K562 (cell line): ENCODE data around the gene GLTP. TPM values are rescaled to one million over a fixed set of nuclear protein-coding genes. Genes with fewer than 3 reads are reported as not detected.

ENCODE experiments used
- ATAC-seq: fragments of 200-7000 bp; cut with Tn5 transposase; 3 replicates; pipeline ENCODE4 v1.9.1; 2020; ENCODE audit warnings: moderate library complexity
- BruUV-seq: library from RNA; stranded (reverse); fragments of 400-500 nt; replicated peaks from 2 replicates; lab custom pipeline; 2021; lab: Mats Ljungman, UMichigan
- CTCF ChIA-PET: fragments of 300-600 bp; formaldehyde crosslinking; extraction: SDS; loops from one replicate; lab custom pipeline; 2021; ENCODE audit warnings: low intra/inter-chr PET ratio; lab: Yijun Ruan, JAX
- POLR2A ChIA-PET: fragments of 300-600, 350-650 bp; sonication (Branson Sonifier 250); formaldehyde crosslinking; extraction: SDS; loops from one replicate; lab custom pipeline; 2021; ENCODE audit warnings: antibody characterized with exemption, inconsistent platforms; lab: Yijun Ruan, JAX
- DNase-seq, 4 experiments: peaks; one replicate each; pipeline versions ENCODE4 v3.0.0 to v3.0.0-alpha.2; 2011 to 2018; ENCODE audit warnings: low spot score in 3 of 4, mixed read lengths in 3 of 4; ENCODE audit errors: extremely low read depth in 1 of 4
- FAIRE-seq: peaks from 2 replicates; lab custom pipeline; 2011; peaks lifted over from hg19 to GRCh38; lab: Jason Lieb, UNC
- H2AFZ ChIP-seq: 2 replicates; pipeline ENCODE4 v1.6.0; 2011; ENCODE audit warnings: low read depth, low read length, control low read depth, inconsistent platforms
- H3K27ac ChIP-seq: fragments of 200-600 bp; 3 replicates; pipeline ENCODE4 v1.8.0; 2011; ENCODE audit warnings: low read depth, mild to moderate bottlenecking, control low read depth, inconsistent platforms, low read length, moderate library complexity, mixed read lengths; ENCODE audit errors: extremely low read depth
- H3K27me3 ChIP-seq, 2 experiments: fragments of 300-600 bp in 1 of 2; 2 replicates in 1 of 2; 3 replicates in 1 of 2; pipeline versions ENCODE4 v1.6.0 to v1.8.0; 2011; ENCODE audit warnings: inconsistent platforms in 2 of 2, low read length in 2 of 2, mild to moderate bottlenecking in 1 of 2, mixed read lengths in 1 of 2, moderate library complexity in 1 of 2; ENCODE audit not compliant: control insufficient read depth in 2 of 2, insufficient read depth in 2 of 2
- H3K36me3 ChIP-seq: fragments of 300-600 bp; 3 replicates; pipeline ENCODE4 v1.8.0; 2011; ENCODE audit warnings: mild to moderate bottlenecking, low read length, inconsistent platforms; ENCODE audit not compliant: control insufficient read depth, insufficient read depth
- H3K4me1 ChIP-seq, 2 experiments: fragments of 200-600 bp in 1 of 2; replicated peaks in 1 of 2; 2 replicates in 1 of 2; 3 replicates in 1 of 2; pipeline versions ENCODE4 v1.5.1 to v1.8.0; 2011; ENCODE audit warnings: inconsistent platforms in 2 of 2, low read length in 2 of 2, mild to moderate bottlenecking in 1 of 2, mixed read lengths in 1 of 2, moderate library complexity in 1 of 2; ENCODE audit not compliant: control insufficient read depth in 2 of 2, insufficient read depth in 2 of 2
- H3K4me2 ChIP-seq: 2 replicates; pipeline ENCODE4 v1.6.1; 2011; ENCODE audit warnings: low read length, control low read depth, inconsistent platforms, mixed read lengths; ENCODE audit not compliant: insufficient read depth
- H3K4me3 ChIP-seq: fragments of 200-600 bp; sonication (generic), shearing (Covaris generic); 2 replicates; pipeline ENCODE4 v1.5.1; 2016; ENCODE audit warnings: control low read depth, inconsistent platforms
- H3K79me2 ChIP-seq: fragments of 200-600 bp; 3 replicates; pipeline ENCODE4 v1.8.0; 2011; ENCODE audit warnings: low read length, inconsistent platforms; ENCODE audit not compliant: control insufficient read depth, insufficient read depth
- H3K9ac ChIP-seq, 2 experiments: 2 replicates each; pipeline versions ENCODE4 v1.6.0 to v1.6.1; 2011; ENCODE audit warnings: low read depth in 2 of 2, low read length in 2 of 2, control low read depth in 1 of 2, inconsistent platforms in 1 of 2, mild to moderate bottlenecking in 1 of 2, mixed read lengths in 1 of 2; ENCODE audit not compliant: insufficient read depth in 1 of 2
- H3K9me1 ChIP-seq: one replicate; pipeline ENCODE4 v1.6.0; 2011; ENCODE audit warnings: inconsistent platforms, mild to moderate bottlenecking, low read length, moderate library complexity; ENCODE audit not compliant: control insufficient read depth, insufficient read depth
- H3K9me3 ChIP-seq: replicated peaks from 2 replicates; pipeline ENCODE4 v1.5.1; 2011; ENCODE audit warnings: low read depth, low read length, inconsistent platforms; ENCODE audit not compliant: control insufficient read depth, insufficient read depth
- H4K20me1 ChIP-seq: replicated peaks from 2 replicates; pipeline ENCODE4 v1.6.1; 2011; ENCODE audit warnings: low read length, inconsistent platforms, mixed read lengths; ENCODE audit not compliant: control insufficient read depth, insufficient read depth
- ATF1 ChIP-seq, 2 experiments: fragments of 450-650 bp in 1 of 2; IDR thresholded peaks; 2 replicates each; pipeline ENCODE4 v1.6.1; 2016; ENCODE audit warnings: missing compliant biosample characterization in 1 of 2, missing genetic modification characterization in 1 of 2
- CCAR2 ChIP-seq: fragments of 200-400 bp; formaldehyde crosslinking; IDR thresholded peaks from 2 replicates; pipeline ENCODE4 v1.6.1; 2017; ENCODE audit warnings: mild to moderate bottlenecking, low read depth, low read length
- CREB1 ChIP-seq, 2 experiments: sonication (generic) in 1 of 2; formaldehyde crosslinking in 1 of 2; IDR thresholded peaks; 2 replicates each; pipeline versions ENCODE4 v1.6.1 to v1.8.0; 2012 to 2022; ENCODE audit warnings: inconsistent platforms in 1 of 2, mild to moderate bottlenecking in 1 of 2, missing genetic modification reagents in 1 of 2, moderate library complexity in 1 of 2
- KDM1A ChIP-seq, 2 experiments: fragments of 450-650 bp; IDR thresholded peaks; 2 replicates each; pipeline ENCODE4 v1.6.1; 2016; ENCODE audit warnings: mild to moderate bottlenecking in 2 of 2
- PURB ChIP-seq: sonication (generic); formaldehyde crosslinking; IDR thresholded peaks from 2 replicates; pipeline ENCODE4 v1.9.0; 2021; ENCODE audit warnings: low read depth, mild to moderate bottlenecking, missing genetic modification reagents
- STAT5B ChIP-seq: fragments of 250-450 bp; sonication (Bioruptor Pico); IDR thresholded peaks from 2 replicates; pipeline ENCODE4 v1.8.0; 2021; ENCODE audit warnings: mild to moderate bottlenecking, inconsistent platforms
- ZNF263 ChIP-seq: sonication (generic); formaldehyde crosslinking; IDR thresholded peaks from 2 replicates; pipeline ENCODE4 v1.8.0; 2022; ENCODE audit warnings: mild to moderate bottlenecking, missing genetic modification reagents, borderline replicate concordance
- ZNF551 ChIP-seq: fragments of 250-450 bp; sonication (Bioruptor Pico); IDR thresholded peaks from 2 replicates; pipeline ENCODE4 v1.5.0; 2021; ENCODE audit warnings: mild to moderate bottlenecking, moderate library complexity
- ZSCAN29 ChIP-seq: fragments of 450-650 bp; IDR thresholded peaks from 2 replicates; pipeline ENCODE4 v1.6.1; 2017
- WGBS: fragments of 100-300 bp; shearing (Covaris generic); methylation state at CpG from one replicate; pipeline ENCODE4 v1.1.6; 2016; ENCODE audit warnings: low coverage, mixed read lengths; ENCODE audit not compliant: insufficient coverage; ENCODE audit errors: missing lambda C conversion rate; 5-methylcytosine and 5-hydroxymethylcytosine counted together
- in situ Hi-C: fragments of 300-500 bp; cut with MboI; formaldehyde crosslinking; loops from 4 replicates; pipeline ENCODE4 v1.15.0; 2018; ENCODE audit warnings: inconsistent platforms, mixed read lengths
- intact Hi-C: fragments of 100-400 bp; cut with micrococcal nuclease; formaldehyde crosslinking; loops from 2 replicates; pipeline ENCODE4 v1.14.2; 2022
- polyA plus RNA-seq, 8 experiments: library from polyadenylated mRNA; depleted of rRNA in 4 of 8; stranded (reverse) in 5 of 8; unstranded in 3 of 8; fragments of >200 nt; fragmentation: Nextera tagmentation in 2 of 8; fragmentation: Illumina TruSeq in 1 of 8; extraction: Ambion mirVana in 2 of 8; extraction: Trizol in 1 of 8; gene quantifications; 2 replicates each; pipeline versions ENCODE4 v1.2.1 to v1.2.3, GENCODE V29; 2011 to 2014; ENCODE audit warnings: inconsistent platforms in 1 of 8, missing spikeins in 1 of 8
- total RNA-seq, 7 experiments: library from RNA; depleted of rRNA in 6 of 7; stranded (reverse); fragments of >200 nt in 6 of 7; fragmentation: Illumina TruSeq in 2 of 7; extraction: Trizol in 2 of 7; gene quantifications; 2 replicates each; pipeline versions ENCODE4 v1.2.1 to v1.2.3, GENCODE V29; 2011 to 2021; ENCODE audit warnings: low replicate concordance in 1 of 7

Gene GLTP
- total and polyA plus RNA-seq, 9 of the 15 experiments (the other 6 are each of a cell fraction or from before 2014, with no cell fraction given), result 4.4 to 8.3 (median 6.1) TPM

GRCh38 chr12:109820816-109821381, 59.4 kb downstream of the GLTP start:
- POLR2A ChIA-PET, result interaction anchor here (1.0 kb wide), 1 partner anchor 10 kb away, joined by 3 read pairs; no protein-coding TSS in a partner anchor
- WGBS, result 6% methylated on average over 16 of the region's 16 CpGs

GRCh38 chr12:109818905-109819500, 61.3 kb downstream of the GLTP start:
- no peak overlapping the region for H3K4me3 ChIP-seq
- H3K4me2 ChIP-seq, result no peak overlapping the region
- H3K36me3 ChIP-seq, result no peaks in the 10 kb centered on the region
- H3K27ac ChIP-seq, result no peak overlapping the region
- TF ChIP-seq KDM1A (IDR thresholded peaks at IDR 0.05), result peak in 1 of 2 experiments; percentile 33; a peak in 1 of 4 replicates
- TF ChIP-seq CCAR2, result no peak
- H3K27me3 ChIP-seq, result peaks cover 18 to 70% of the 10 kb centered on the region in 2 experiments; a peak in 4 of 5 replicates
- in situ Hi-C loops, result no loop called here
- H3K79me2 ChIP-seq, result no peaks in the 10 kb centered on the region
- 2% methylated on average over 10 of the region's 10 CpGs for WGBS
- BruUV-seq, result no TSS peak
- intact Hi-C loops, result no loop called here
- H4K20me1 ChIP-seq, result no peaks in the 10 kb centered on the region; the same call in 1 of the 2 replicates
- H3K4me1 ChIP-seq, result peaks cover 0 to 6% of the 10 kb centered on the region in 2 experiments; a peak in 2 of 5 replicates
- no peak; the same call in 2 of the 3 replicates for ATAC-seq
- ChIA-PET POLR2A (interaction anchor here (1.0 kb wide), 1 partner anchor 11 kb away, joined by 4 read pairs; no protein-coding TSS in a partner anchor), CTCF (no interaction called here)
- no peak for FAIRE-seq
- no peak overlapping the region for H2AFZ ChIP-seq
- no peak overlapping the region for H3K9ac ChIP-seq
- no peaks in the 10 kb centered on the region for H3K9me1 ChIP-seq
- no peaks in the 10 kb centered on the region for H3K9me3 ChIP-seq
- DNase-seq, result no peak

More at GRCh38 chr12:109820816-109821381, 59.4 kb downstream of the GLTP start:
- intact Hi-C loops, result no loop called here
- peaks cover 0 to 6% of the 10 kb centered on the region in 2 experiments; a peak in 1 of 5 replicates for H3K4me1 ChIP-seq
- no peak overlapping the region for H3K27ac ChIP-seq
- H3K9me1 ChIP-seq, result no peaks in the 10 kb centered on the region
- H3K4me3 ChIP-seq, result no peak overlapping the region
- no peak overlapping the region for H3K4me2 ChIP-seq
- no peaks in the 10 kb centered on the region; the same call in 1 of the 2 replicates for H4K20me1 ChIP-seq
- H3K9me3 ChIP-seq, result no peaks in the 10 kb centered on the region
- H3K27me3 ChIP-seq, result peaks cover 20 to 73% of the 10 kb centered on the region in 2 experiments; a peak in 4 of 5 replicates
- CTCF ChIA-PET, result no interaction called here
- no peak overlapping the region for H3K9ac ChIP-seq
- ATAC-seq (no peak), DNase-seq (no peak), FAIRE-seq (no peak)
- no peaks in the 10 kb centered on the region for H3K36me3 ChIP-seq
- in situ Hi-C loops, result no loop called here
- H3K79me2 ChIP-seq, result no peaks in the 10 kb centered on the region
- no peak for TF ChIP-seq ZNF551 (CRISPR knock-in tag)
- no peak for TF ChIP-seq ZSCAN29
- TF ChIP-seq CREB1 (IDR thresholded peaks at IDR 0.05), result no peak
- no peak for TF ChIP-seq CREB1 (CRISPR knock-in tag; IDR thresholded peaks at IDR 0.05)
- no peak for TF ChIP-seq STAT5B (CRISPR knock-in tag)
- no peak for TF ChIP-seq ATF1 (CRISPR knock-in tag; IDR thresholded peaks at IDR 0.05)
- TF ChIP-seq ATF1 (tag; IDR thresholded peaks at IDR 0.05), result no peak
- TF ChIP-seq ZNF263 (CRISPR knock-in tag), result no peak
- TF ChIP-seq PURB, result no peak
- BruUV-seq, result no TSS peak
- no peak overlapping the region for H2AFZ ChIP-seq
